Skeletal muscle cell (primary cell): Measurements from ENCODE around the gene ATP4B.

Experiments used
- DNase-seq: peaks from one replicate; pipeline ENCODE4 v3.0.0-alpha.2; 2010; ENCODE audit warnings: low read depth
- H3K4me3 ChIP-seq: 2 replicates; pipeline ENCODE4 v1.5.1; 2011; ENCODE audit warnings: low read depth, mild to moderate bottlenecking, control low read depth, low read length, moderate library complexity

Gene ATP4B

DNA sequence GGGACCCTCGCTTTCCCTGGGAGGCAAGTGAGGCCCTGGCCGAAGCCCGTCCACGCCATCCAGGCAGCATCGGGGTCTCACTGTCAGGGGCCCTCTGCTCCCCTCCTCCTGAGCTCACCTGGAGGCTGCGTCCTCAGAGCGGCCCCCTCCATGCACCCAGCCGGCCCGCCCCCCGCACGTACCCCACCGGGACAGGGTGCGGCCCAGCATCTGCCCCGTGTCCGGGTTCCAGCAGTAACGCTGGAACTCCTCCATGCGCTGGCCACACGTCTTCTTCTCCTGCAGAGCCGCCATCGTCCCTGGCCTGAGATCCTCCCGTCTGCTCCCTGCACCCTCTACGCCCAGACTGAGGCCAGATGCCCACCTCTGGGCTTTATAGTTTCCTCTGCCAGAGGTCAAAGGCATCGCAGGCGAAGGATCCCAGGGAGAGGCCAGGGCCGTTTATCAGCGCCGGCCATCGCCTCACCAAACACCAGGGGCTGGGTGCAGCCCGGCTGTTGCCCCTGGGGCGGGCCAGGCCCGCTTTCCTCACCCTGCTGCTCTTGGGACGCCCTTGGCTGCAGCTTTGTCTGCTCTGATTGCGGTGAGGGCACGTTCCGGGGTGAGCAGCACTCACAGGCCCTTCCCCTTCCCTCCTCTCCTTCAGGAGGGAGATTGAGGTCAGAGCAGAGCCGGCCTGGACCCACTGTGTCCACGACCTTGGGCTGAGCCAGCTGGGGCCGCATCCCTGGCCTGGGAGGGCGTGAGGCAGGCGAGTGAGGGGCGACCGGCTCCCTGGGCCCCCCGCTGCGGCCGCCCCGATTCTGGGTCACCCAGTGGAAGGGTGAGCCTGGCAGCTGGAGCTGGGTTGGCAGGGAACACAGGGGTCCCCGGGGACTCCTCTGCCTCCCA, at the start of gene ATP4B:
Gene ATP4B (minus strand): TSS at position 348 of the 891 bp plus-strand sequence. CDS start 54 bp downstream, at position 294.
- no peak for DNase-seq
- no peak within 1 kb of the TSS for H3K4me3 ChIP-seq

DNA sequence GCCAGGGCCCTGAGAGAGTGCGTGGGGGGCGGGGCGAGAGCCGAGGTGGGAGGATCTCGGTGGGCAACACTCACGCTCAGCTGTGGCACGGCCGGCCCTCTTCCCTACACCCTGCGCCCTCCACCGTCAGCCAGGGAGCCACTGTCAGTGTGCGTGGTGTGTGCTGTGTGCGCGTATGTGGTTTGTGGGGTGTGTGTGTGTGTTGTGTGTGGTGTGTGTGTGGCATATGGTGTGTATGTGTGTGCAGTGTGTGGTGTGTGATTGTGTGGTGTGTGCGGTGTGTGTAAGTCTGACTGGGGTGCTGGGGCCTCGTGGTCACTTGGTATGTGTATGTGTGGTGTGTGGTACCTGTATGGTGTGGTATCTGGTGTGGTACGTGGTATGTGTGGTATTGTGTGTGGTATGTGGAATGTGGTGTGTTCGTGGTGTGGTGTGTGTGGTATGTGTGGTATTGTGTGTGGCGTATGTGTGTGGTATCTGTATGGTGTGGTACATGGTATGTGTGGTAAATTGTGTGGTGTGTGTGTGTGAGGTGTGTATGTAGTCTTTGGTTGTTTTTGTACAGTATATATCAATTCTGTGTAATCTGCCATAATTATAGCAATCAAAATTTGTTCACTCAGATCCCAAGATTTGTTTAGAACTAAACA, 14.1 kb upstream of the ATP4B start:
- DNase-seq = no peak
- H3K4me3 ChIP-seq = no peak overlapping the region

DNA sequence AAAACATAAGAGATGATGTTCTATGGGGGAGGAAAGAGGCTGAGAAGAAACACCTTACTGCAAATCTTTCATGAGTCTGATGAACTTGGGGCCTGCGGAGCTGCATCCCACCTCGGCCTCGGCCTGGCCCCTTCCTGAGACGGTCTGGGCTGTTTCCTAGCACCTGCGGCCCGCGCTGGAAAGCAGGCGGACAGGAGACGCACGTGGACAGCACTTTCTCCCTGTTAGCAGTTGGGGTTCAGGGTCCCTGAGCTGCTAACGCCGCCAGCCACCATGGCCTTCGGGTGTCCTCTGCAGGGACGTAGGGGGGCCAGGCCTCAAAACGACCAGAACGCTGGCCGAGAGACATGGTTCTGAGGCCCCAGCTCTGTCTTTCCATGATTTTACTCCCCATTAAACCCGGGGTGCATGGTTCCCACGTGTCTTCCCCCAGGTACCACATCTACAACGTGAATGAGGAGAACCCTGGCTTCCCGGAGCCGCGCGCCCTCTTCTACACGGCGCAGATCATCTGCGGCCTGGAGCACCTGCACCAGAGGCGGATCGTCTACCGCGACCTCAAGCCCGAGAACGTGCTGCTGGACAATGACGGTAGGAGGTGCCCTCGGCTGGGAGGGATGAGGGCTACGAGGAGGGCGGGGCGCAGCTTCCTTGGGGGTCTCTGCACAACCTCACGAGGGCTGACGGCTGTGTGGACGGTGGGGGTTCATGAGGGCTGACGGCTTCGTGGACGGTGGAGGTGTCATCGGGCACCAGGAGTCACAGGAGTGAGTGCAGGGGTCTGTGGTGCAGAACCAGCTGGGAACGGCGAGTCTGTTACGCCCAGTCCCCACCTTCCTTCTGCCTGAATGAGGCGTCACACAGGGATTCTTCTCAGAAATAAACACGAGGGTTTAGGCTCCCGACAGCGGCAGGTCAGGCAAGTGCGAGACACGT, 13.3 kb upstream of the ATP4B start:
- H3K4me3 ChIP-seq = no peak overlapping the region
- no peak for DNase-seq

DNA sequence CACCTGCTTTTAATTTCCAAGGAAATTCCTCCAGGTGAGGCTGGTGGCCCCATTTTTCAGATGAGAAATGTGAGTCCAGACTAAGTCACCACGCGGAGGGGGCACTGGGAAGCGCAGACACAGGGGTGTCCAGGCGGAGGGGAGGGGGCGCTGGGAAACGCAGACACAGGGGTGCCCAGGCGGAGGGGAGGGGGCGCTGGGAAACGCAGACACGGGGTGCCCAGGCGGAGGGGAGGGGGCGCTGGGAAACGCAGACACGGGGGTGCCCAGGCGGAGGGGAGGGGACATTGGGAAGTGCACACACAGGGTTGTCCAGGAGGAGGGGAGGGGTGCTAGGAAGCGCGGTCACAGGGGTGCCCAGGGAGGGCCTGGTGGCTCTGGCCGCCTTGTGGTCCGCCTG, 12.5 kb upstream of the ATP4B start:
- no peak overlapping the region for H3K4me3 ChIP-seq
- no peak for DNase-seq

DNA sequence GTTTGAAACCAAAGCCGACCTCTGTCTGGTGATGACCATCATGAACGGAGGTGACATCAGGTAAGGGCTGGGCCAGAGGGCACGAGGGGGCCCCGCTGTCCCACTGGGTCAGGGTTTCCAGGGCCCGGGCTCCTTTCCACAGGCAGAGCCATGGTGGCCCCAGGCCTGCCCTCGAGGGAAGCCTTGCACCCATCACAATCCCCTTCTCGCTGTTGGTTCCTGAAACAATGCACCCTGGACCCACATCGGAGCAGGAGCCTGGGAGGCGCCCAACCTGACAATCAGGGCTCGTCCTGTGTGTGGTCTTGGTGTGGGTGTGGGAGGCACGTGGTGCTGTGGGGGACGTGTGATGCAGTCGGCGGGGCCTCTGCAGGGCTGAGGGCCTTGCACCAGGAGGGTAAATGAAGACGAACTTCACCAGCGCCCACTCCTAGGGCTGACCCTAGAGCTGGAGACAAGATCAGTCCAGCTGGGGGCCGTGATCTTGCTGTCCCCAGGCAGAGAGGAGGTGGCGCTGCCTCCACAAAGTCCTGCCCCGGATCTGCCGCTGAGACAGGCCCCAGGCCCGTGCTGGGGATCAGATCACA, 11.8 kb upstream of the ATP4B start:
- no peak for DNase-seq
- no peak overlapping the region for H3K4me3 ChIP-seq

DNA sequence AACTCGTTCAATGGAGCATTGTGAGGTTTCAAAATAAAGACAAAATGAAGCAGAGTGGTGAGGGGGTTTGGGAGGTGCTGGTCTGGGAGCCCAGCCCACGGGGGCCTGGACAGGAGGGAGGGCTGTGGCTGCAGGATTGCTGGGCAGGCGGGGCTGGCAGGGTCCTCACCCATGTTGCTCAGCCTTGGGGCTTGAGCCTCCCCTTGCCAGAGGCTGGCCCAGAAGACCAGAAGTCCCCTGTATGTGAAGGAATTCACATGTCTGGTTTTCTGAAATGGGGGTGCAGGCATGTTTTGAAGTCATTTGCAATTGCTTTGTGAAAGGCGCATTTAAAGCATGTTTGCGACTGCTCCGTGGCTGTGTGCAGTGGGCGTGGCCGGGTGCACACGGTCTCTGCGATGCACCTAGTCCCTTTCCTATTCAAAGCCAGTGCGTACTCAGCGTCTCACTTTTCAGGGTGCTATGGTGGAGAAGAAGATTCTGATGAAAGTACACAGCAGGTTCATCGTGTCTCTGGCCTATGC, 11.3 kb upstream of the ATP4B start:
- DNase-seq = no peak
- no peak overlapping the region for H3K4me3 ChIP-seq

DNA sequence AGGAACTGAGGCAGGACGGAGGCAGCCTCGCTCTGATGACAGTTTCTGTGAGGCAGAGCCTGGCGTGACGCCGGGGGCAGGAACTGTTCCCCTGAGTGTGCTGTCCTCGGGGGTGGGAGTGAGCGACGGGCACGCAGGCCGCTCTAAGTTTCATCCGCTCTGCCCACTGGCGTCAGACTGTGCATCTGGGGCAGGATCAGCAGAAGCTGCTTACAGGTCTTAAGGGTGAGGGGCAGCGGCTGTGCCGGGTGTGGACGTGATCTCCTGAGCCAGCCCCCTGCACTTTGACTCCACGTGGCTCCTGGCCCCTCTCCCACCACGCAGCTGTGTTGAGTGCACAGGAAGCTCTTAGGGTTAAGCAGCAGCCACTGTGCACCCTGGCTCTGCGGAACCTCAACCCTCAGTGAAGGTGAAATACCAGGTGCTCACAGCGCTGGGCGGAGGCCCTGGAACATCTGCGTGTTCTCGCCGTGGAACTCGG, 10.5 kb upstream of the ATP4B start:
- no peak overlapping the region for H3K4me3 ChIP-seq
- no peak for DNase-seq

DNA sequence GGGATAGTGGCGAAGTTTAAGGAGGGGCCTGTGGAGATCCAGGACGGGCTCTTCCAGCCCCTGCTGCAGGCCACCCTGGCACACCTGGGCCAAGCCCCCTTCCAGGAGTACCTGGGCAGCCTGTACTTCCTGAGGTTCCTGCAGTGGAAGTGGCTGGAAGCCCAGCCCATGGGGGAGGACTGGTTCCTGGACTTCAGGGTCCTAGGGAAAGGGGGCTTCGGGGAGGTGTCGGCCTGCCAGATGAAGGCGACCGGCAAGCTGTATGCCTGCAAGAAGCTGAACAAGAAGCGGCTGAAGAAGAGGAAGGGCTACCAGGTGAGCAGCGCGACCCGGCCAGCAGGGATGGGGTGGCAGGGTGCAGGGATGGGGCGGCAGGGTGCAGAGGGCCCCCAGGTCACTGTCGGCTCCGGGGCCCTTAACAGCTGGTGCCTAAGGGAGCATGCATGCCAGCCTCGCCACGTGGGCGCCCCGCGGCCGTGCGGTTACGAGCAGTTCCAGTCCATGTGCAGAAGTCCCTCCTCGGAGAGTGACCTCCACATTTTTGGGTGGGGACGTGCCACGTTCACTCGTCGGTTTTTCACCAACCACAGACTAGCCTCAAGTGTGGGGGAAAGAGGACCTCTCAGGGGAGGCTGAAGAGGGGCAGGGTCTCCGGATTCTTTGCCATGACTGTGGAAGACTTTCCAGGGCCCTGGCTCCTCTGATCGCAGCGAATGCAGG, 9.9 kb upstream of the ATP4B start:
- no peak overlapping the region for H3K4me3 ChIP-seq
- no peak for DNase-seq

DNA sequence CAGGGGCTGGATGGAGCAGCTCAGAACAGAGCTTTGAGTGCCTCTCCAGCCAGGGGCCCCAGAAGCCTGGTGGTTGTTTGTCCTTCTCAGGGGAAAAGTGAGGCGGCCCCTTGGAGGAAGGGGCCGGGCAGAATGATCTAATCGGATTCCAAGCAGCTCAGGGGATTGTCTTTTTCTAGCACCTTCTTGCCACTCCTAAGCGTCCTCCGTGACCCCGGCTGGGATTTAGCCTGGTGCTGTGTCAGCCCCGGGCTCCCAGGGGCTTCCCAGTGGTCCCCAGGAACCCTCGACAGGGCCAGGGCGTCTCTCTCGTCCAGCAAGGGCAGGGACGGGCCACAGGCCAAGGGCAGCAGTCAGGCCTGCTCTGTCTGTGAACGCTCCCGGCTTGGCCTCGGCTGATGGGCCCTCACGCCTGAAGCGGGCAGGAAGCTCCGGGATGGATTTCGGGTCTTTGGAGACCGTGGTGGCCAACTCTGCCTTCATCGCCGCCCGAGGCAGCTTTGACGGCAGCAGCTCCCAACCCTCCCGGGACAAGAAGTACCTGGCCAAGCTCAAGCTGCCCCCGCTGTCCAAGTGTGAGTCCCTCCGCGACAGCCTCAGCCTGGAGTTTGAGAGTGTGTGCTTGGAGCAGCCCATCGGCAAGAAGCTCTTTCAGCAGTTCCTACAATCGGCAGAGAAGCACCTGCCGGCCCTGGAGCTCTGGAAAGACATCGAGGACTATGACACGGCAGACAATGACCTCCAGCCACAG, 9.1 kb upstream of the ATP4B start, which contains the start of gene GRK1:
Gene GRK1 (plus strand): TSS at position 269 of the 751 bp plus-strand sequence. CDS start 168 bp downstream, at position 437.
- DNase-seq = no peak

DNA sequence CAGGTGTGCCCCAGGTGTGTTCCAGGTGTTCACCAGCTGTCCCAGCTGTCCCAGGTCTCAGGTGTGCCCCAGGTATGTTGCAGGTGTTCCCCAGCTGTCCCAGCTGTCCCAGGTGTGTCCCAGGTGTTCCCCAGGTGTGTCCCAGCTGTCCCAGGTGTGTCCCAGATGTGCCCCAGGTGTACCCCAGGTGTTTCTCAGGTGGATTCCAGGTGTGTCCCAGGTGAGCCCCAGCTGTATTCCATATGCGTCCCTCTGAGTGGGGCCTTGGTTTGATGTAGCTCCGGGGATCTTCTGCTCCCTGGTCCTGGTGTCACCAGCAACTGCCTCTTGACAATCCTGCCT, 8.3 kb upstream of the ATP4B start:
- no peak for DNase-seq
- no peak overlapping the region for H3K4me3 ChIP-seq

More for the DNA sequence above, 9.1 kb upstream of the ATP4B start, which contains the start of gene GRK1:
- H3K4me3 ChIP-seq = no peak within 1 kb of the TSS

DNA sequence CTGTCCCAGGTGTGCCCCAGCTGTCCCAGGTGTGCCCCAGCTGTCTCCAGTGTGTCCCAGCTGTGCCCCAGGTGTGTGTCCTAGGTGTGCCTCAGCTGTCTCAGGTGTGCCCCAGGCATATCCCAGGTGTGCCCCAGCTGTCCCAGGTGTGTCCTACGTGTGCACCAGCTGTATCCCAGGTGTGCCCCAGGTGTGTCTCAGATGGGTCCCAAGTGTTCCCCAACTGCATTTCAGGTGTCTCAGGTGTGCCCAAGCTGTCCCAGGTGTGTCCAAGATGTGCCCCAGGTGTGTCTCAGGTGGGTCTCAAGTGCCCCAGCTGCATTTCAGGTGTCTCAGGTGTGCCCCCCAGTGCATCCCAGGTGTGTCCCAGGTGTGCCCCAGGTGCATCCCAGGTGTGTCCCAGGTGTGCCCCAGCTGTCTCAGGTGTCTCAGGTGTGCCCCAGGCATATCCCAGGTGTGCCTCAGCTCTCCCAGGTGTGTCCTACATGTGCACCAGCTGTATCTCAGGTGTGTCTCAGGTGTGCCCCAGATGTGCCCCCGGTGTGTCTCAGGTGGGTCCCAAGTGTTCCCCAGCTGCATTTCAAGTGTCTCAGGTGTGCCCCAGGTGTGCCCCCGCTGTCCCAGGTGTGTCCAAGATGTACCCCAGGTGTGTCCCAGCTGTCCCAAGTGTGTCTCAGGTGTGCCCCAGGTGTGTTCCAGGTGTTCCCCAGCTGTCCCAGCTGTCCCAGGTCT, 7.8 kb upstream of the ATP4B start:
- DNase-seq = no peak

DNA sequence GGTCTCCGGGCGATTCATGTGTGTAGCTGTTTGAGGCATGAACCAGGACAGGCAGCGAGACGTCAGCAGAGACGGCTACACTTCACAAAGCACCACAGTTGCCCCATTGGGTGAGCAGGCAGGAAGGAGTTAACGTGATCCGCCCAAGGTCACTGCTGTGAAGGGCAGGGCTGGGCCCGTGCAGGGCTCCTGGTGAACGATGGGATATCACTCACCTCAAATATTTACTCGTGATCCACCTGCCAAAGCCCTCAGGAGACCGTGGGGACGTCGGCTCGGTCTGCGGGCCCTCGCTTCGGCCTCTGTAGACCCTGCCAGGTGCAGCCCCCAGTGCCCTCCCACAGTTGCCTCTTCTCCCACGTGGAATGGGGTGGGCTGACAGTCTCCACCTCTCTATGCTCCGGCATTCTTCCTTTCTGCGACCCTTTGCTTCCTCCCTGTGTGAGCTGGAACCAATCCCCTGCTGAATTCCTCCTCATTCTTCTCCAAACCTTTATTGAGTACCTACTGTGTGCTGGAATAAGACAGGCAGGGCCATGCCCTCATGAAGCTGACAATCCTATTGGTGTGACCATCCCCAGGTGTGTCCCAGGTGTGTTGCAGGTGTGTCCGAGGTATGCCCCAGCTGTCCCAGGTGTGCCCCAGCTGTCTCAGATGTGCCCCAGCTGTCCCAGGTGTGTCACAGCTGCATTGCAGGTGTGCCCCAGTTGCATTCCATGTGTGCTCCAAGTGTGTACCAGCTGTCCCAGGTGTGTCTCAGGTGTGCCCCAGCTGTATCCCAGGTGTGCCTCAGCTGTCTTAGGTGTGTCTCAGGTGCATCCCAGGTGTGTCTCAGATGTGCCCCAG, 7.0 kb upstream of the ATP4B start:
- no peak overlapping the region for H3K4me3 ChIP-seq
- no peak for DNase-seq

More for the DNA sequence above, 7.8 kb upstream of the ATP4B start:
- H3K4me3 ChIP-seq = no peak overlapping the region

DNA sequence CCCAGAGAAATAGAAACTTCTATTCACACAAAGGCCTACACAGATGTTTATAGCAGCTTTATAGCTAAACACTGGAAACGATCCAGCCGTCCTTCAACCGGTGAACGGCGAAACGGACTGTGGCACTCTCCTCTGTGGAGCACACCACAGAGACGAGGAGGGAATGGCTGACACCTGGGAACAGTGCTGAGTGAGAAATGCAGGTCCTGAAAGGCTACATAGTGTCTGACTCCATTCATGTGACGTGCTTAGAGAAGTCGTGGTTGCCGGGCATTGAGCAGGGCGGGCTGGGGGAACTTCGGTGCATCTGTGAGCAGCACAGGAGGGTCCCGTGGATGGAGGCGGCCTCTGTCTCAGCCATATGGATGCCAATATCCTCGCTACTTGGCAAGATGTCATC, 5.9 kb upstream of the ATP4B start:
- H3K4me3 ChIP-seq = no peak overlapping the region
- no peak for DNase-seq

DNA sequence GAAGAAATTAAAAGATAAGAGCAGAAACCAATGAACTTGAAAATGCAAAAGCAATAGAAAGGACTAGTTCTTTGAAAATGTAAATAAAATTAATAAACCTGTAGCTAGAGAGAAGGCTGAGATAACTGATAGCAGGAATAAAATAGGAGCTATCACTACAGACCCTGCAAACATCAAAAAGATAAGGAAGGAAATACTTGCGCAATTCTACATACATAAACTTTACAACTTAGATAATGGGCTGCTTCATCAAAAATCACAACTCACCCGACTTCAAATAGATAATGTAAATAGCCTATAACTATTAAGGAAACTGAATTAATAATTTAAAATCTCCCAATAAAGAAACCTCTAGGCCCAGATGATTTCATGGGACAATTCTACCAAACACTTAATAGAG, 3.5 kb upstream of the ATP4B start:
- H3K4me3 ChIP-seq = no peak overlapping the region
- DNase-seq = no peak

DNA sequence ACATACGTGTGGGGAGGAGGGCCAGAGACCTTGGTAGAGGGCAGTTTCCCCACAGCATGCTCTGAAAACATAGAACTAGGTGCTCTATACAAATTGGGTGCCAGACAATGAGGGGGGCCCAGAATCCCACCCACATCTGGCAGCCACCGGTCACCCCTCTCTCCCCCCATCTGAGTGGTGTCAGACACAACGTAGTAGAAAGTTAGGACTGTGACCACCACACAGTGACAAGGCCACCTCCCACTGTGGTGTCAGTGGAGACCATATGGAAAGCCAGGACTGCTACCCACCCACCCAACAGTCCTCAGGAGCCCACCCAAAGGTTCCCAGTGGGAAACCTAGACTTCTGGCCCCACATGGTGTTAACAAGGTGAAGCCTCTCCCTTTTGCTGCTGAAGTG, 2.1 kb upstream of the ATP4B start:
- DNase-seq = no peak
- H3K4me3 ChIP-seq = no peak overlapping the region

DNA sequence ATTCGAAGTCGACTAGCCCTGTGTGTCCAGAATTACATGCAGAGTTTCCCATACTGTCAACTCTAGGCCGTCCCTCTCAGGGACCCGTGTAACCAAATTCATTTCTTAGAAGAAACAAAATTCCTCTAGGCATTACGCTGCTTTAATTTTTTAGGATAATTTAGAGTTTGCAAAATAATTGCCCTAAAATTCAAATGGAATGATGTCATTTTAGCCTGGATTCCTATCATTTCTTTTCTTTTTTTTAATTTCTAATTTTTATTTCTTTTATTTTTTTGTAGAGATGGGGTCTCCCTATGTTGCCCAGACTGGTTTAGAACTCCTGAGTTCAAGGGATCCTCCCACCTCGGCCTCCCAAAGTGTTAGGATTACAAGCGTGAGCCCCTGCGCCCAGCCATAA, 1.3 kb upstream of the ATP4B start:
- no peak for DNase-seq
- H3K4me3 ChIP-seq = no peak overlapping the region
